GM19025 (cell line): Measurements from ENCODE around the gene FEN1.
A peak's percentile ranks its signal among the peaks of the same experiment; 100 is the strongest.

Experiments
- ATAC-seq: cut with Tn5 transposase; IDR thresholded peaks from one replicate; pipeline ENCODE4 v1.9.1; 2021; ENCODE audit warnings: mild to moderate bottlenecking, low read depth, moderate library complexity; ENCODE audit not compliant: unreplicated experiment

The FEN1 gene

GRCh38 chr11:61793083-61793828 is 545 bp downstream of the FEN1 start:
- ATAC-seq, result no peak

- ATAC-seq, result no peak
Observed at GRCh38 chr11:61793829-61794204, 1.1 kb downstream of the FEN1 start.

DNA sequence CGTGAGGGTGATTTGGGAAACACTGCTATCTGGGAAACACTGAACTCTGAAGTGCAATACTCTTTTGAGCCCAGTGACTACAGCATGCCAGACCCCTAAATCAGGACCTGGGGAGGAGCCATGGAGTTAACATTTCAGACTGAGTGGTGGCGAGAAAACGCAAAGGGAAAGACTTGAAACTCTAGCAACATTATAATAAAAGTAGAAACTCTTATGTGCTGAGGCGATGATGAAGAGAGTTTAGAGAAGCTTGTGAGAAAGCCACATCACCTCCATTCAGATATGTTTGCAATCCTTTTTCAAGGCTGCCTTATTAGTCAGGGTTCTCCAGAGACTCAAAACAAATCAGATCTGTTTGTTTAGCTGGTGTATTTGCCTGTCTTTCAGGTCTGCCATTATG is 1.9 kb downstream of the FEN1 start:
- ATAC-seq, result no peak

- ATAC-seq, result no peak
Observed at GRCh38 chr11:61795459-61795858, 2.7 kb downstream of the FEN1 start.

DNA sequence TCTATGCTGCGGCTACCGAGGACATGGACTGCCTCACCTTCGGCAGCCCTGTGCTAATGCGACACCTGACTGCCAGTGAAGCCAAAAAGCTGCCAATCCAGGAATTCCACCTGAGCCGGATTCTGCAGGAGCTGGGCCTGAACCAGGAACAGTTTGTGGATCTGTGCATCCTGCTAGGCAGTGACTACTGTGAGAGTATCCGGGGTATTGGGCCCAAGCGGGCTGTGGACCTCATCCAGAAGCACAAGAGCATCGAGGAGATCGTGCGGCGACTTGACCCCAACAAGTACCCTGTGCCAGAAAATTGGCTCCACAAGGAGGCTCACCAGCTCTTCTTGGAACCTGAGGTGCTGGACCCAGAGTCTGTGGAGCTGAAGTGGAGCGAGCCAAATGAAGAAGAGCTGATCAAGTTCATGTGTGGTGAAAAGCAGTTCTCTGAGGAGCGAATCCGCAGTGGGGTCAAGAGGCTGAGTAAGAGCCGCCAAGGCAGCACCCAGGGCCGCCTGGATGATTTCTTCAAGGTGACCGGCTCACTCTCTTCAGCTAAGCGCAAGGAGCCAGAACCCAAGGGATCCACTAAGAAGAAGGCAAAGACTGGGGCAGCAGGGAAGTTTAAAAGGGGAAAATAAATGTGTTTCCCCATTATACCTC is 3.3 kb downstream of the FEN1 start:
- no peak for ATAC-seq

GRCh38 chr11:61797263-61797944 is 4.7 kb downstream of the FEN1 start:
- ATAC-seq, result no peak

- no peak for ATAC-seq
Observed at GRCh38 chr11:61799665-61800284, 7.1 kb downstream of the FEN1 start.

DNA sequence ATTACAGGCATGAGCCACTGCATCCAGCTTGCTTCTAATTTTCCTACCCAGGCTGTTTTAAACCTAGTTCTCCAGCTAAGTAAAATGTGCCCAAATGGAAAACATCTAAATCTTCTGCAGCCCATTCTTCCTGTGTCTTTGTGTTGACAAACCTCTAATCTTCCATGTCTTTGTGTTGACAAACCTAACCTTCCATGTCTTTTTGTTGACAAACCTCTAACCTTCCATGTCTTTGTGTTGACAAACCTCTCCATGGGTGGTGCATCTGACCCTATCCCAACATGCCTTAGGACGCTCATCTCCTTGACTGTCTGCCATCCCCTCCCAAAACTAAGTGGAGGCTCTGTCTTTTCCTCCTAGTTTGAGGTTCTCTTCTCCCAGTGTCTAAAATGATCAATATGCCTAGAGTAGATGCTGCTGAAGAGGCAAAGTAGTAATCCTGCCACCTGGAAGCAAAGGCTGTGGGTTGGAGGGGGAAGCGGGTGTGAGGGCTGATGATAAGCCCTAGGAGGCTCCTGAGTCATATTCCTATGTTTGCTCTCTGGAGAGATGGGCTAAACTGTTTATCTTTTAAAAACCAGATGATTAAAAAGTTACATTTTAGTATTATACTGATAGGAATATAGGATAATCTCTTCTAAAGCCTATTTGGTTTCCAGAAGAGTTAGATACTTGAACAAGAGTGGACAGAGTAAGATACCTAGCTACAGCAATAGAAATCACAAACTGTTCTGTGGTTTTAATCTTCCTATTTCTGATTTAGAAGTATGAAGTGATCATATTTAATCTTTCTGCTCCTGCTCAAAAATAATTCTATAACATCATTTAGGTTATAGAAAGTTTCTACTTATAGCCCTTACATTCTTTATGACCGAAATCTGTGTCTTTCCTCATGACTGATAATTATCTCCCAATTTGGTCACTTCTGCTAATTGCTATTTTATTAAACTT is 7.9 kb downstream of the FEN1 start:
- no peak for ATAC-seq

DNA sequence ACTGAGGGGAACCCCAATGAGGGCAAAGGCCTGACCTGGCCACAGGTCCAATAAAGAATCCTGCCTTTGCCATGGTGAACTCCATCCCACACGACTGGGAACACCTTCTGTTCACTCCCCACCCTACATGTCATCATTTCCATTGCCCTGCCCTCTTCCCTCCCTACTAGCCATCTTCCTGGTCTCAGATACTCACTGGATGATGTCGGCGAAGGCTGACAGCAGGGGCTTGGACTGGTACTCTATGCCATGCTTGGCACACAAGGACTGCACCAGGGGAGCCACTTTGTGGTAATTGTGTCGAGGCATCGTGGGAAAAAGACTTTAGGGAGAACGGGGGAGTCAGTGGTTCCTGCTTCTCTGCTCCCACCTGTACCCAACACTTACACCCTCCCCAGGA is 9.9 kb downstream of the FEN1 start:
- ATAC-seq, result no peak

DNA sequence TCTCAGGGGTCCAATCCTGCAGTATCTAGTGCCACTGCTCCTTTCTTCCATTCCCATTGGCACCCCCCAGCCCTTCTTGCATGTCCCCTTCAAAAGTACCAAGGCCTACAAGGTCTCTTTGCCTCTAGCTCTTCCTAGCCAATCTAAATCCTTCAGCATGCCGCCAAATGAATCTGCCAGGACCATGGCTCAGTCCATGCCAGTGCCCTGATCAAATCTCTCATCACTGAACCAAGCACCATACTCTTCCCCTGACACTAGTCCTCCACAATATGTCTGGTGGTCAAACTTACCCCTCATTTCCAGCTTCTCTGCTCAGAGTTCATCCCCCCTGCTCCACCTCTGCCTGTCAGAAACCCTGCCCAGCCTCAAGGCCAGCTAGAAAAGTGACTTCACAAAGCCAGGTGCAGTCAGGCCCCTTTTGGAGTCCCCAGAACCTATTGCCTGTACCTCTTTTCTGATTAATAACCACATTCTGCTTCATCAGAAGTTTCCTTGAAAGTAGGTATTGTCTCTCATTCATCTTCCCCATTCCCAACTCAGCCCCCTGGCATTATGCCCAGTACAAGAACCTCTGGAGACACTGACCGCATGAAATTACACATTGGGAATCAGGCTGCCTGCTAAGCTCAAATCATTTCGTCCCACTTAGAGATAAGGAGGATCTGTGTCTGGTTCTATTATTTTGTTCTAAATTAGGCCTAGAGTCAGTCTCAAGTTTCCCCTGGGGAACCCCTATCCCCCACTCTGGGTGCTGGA is 11.4 kb downstream of the FEN1 start:
- ATAC-seq, result no peak

GRCh38 chr11:61805146-61805545 is 12.4 kb downstream of the FEN1 start:
- no peak for ATAC-seq

DNA sequence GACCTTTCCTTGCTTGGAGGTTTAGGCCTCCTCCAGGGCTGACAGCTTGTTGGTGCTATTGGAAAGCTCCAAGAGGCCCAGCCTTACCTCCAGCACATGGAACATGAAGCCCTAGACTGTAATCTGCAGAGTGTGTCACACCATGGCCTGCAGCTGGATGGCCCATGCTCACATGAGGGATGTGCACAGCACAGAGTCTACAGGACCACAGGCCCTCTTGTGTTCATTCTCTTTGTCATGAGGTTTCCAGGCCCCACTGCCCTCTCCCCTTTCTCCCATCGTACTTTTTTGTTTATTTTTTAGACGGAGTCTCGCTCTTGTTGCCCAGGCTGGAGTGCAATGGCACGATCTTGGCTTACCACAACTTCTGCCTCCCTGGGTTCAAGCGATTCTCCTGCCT is 14.1 kb downstream of the FEN1 start:
- no peak for ATAC-seq

- ATAC-seq, result no peak
Observed at GRCh38 chr11:61810671-61811175, 18.0 kb downstream of the FEN1 start.

DNA sequence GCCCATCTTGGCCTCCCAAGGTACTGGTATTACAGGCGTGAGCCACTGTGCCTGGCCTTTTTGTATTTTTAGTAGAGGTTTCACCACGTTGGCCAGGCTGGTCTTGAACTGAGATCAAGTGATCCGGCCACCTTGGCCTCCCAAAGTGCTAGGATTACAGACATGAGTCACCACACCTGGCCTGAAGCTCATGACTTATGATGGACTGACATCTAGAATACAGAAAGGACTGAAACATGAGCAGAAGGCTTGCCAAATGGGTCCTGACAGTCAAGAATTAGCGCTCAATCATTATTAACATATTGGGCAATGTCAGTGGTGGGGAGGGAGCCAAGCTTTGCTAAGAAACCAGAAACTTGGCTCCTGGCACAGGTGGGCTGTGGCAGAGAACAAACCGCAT is 19.1 kb downstream of the FEN1 start:
- ATAC-seq, result no peak

DNA sequence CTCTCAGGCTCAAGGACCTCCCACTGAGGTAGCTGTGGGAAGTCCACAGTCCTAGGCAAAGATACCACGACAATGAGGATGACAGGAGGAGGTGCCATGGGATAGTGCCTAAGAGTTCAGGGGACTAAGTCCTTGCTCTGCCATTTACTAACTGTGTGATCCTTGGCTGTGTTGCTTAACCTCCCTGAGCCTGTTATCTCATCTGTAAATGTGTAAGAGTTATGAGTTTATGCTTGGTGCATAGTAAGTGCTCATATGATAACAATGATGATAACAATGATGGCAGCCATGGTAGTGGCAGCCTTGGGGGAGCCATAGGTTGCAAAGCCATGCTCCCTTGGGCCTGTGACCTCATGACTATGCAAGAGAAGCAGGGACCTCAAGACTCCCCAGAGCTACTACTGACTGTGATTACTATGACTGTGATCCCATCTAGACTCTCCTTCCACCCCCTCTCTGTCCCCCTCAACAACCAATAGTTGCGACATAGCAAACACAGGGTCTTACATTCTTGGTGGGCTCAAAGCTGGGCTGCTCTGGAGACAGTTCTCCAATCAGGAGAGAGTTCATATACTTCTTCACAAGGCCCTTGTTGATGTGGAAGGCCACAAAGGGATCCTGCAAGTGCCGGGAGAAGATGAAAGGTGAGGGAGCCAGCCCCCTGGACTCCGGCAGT is 20.2 kb downstream of the FEN1 start:
- no peak for ATAC-seq

DNA sequence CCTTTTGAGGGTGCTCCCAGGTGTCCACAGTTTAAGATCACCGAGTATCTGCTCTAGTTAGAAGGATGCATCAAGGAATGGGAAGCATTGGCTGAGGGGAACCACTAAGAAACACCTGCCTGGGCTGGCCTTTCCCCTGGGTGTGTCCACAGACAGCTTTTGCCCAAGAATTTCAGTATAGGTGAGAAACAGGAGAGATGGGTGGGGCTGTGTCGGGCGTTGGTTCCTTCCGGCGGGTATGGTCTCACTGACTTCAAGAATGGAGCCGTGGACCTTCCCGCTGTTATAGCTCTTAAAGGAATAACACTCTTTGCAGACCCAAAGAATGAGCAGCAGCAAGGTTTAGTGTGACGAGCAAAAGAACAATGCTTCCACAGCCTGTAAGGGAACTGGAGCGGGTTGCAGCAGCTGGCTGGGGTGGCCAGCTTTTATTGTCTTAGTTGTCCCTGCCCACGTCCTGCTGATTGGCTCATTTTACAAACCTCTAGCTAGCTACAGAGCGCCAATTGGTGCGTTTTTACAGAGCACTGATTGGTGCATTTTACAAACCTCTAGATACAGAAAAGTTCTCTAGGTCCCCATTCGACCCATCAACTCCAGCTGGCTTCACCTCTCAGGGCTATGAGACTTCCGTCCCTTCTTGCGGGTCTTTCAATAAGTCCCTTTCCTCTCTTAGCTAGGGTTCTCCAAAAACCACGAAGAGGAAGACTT is 21.7 kb downstream of the FEN1 start:
- no peak for ATAC-seq

DNA sequence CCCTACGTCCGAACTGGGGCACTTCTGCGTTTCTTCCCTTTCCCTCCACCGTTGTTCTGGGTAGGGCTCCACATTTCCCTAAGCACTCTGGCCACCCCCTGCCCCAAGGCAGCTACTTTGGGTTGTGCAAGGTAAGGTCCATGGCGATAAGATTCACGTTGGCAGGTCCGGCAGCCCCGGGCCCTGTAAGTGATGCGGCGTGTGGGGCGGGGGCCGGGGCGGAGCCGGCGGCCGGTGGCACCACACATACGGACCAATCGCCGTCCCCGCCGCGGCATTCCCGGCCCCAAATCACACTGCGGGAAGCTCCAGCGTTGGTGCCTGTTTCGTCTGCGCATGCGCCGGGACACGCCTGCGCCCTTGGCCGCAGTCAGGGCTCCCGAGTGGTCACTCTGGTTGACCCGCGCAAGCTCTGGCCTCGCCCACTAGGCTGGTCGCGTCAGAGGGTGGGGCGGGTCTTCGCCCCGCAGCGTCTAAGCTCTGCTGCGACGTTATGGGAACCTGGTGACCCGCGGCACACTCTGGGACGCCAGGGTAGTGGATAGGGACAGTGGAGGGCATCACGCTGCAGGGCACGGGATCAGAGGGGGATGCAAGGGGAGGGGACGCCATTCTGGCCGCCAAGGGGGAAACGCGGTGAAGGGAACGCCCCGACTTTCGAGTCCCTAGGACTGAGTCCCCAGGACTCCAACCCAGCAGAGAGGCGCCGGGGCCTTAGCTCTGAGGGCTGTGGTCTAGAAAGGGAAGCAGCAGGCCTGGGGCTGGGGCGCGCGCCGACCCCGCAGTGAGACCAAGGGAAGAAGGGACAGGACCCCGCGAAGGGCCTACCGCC is 22.5 kb downstream of the FEN1 start:
- peak; percentile 50 for ATAC-seq
